ENCODE data around the gene ABHD17C. TPM values are rescaled to one million over a fixed set of nuclear protein-coding genes. Genes with fewer than 3 reads are reported as not detected.

Gene ABHD17C
- total and polyA plus RNA-seq, 2 experiments from 2014 or later: 2.1 to 8.3 TPM

- Histone ChIP-seq H3K79me2 (ENCODE audit: insufficient read depth) (no peaks in the 10 kb centered on the region), H3F3A (ENCODE audit: insufficient read depth) (peaks cover 13% of the 10 kb centered on the region), H3K27ac (no peak overlapping the region), H3K4me1 (ENCODE audit: insufficient read depth) (peaks cover 16% of the 10 kb centered on the region), H3K9me2 (ENCODE audit: insufficient read depth) (no peaks in the 10 kb centered on the region), H3K9ac (no peak overlapping the region), H3K4me3 (no peak overlapping the region), H3K9me3 (ENCODE audit: low read depth) (no peaks in the 10 kb centered on the region), H3K27me3 (replicated peaks; ENCODE audit: insufficient read depth) (no peaks in the 10 kb centered on the region), H2AFZ (peak overlapping the region; percentile 44; the same call in 1 of the 2 replicates), H3K4me2 (ENCODE audit: unreplicated experiment) (no peak overlapping the region), H4K20me1 (ENCODE audit: insufficient read depth) (no peaks in the 10 kb centered on the region), H3K36me3 (ENCODE audit: low read depth) (no peaks in the 10 kb centered on the region)
- no peak for DNase-seq
- TF ChIP-seq EZH2phosphoT487 (IDR thresholded peaks at IDR 0.05; ENCODE audit: insufficient read depth, low read depth) (no peak), EZH2 (IDR thresholded peaks at IDR 0.05; ENCODE audit: insufficient read depth, poor library complexity, severe bottlenecking) (no peak)
- 73 to 87% methylated on average over 6 of the region's 6 CpGs for WGBS, 2 experiments (ENCODE audit: low coverage in 1 of 2, low lambda C conversion rate in 2 of 2, missing lambda C conversion rate in 2 of 2)
- in situ Hi-C loops (cut with MboI): no loop called here
Measured at GRCh38 chr15:80673561-80674244, 21.4 kb upstream of the ABHD17C start.

- no peaks in the 10 kb centered on the region for H4K20me1 ChIP-seq (ENCODE audit: insufficient read depth)
- no peak overlapping the region for H3K4me3 ChIP-seq
- TF ChIP-seq EZH2phosphoT487 (IDR thresholded peaks at IDR 0.05; ENCODE audit: insufficient read depth, low read depth): no peak
- H3F3A ChIP-seq (ENCODE audit: insufficient read depth): peaks cover 13% of the 10 kb centered on the region
- no peak overlapping the region for H3K9ac ChIP-seq
- in situ Hi-C loops (cut with MboI): no loop called here
- no peaks in the 10 kb centered on the region for H3K79me2 ChIP-seq (ENCODE audit: insufficient read depth)
- H2AFZ ChIP-seq: peak overlapping the region; percentile 44; the same call in 1 of the 2 replicates
- no peaks in the 10 kb centered on the region for H3K9me2 ChIP-seq (ENCODE audit: insufficient read depth)
- H3K4me1 ChIP-seq (ENCODE audit: insufficient read depth): peaks cover 16% of the 10 kb centered on the region
- no peaks in the 10 kb centered on the region for H3K9me3 ChIP-seq (ENCODE audit: low read depth)
- no peaks in the 10 kb centered on the region for H3K36me3 ChIP-seq (ENCODE audit: low read depth)
- H3K4me2 ChIP-seq (ENCODE audit: unreplicated experiment): no peak overlapping the region
- DNase-seq: peak; percentile 15
- H3K27me3 ChIP-seq (replicated peaks; ENCODE audit: insufficient read depth): no peaks in the 10 kb centered on the region
- H3K27ac ChIP-seq: no peak overlapping the region
Measured at GRCh38 chr15:80674245-80674614, 20.9 kb upstream of the ABHD17C start.

GRCh38 chr15:80677041-80677440 is 18.1 kb upstream of the ABHD17C start:
- H3K79me2 ChIP-seq (ENCODE audit: insufficient read depth): no peaks in the 10 kb centered on the region
- no peak overlapping the region for H3K4me2 ChIP-seq (ENCODE audit: unreplicated experiment)
- no peaks in the 10 kb centered on the region for H3F3A ChIP-seq (ENCODE audit: insufficient read depth)
- H3K9ac ChIP-seq: no peak overlapping the region
- no peak overlapping the region for H3K4me3 ChIP-seq
- peaks cover 6% of the 10 kb centered on the region; the same call in 1 of the 2 replicates for H3K4me1 ChIP-seq (ENCODE audit: insufficient read depth)
- H3K27me3 ChIP-seq (replicated peaks; ENCODE audit: insufficient read depth): no peaks in the 10 kb centered on the region
- WGBS, 2 experiments (ENCODE audit: low coverage in 1 of 2, low lambda C conversion rate in 2 of 2, missing lambda C conversion rate in 2 of 2): 79 to 83% methylated on average over 2 of the region's 2 CpGs
- no peak for TF ChIP-seq EZH2 (IDR thresholded peaks at IDR 0.05; ENCODE audit: insufficient read depth, poor library complexity, severe bottlenecking)
- no peak for TF ChIP-seq EZH2phosphoT487 (IDR thresholded peaks at IDR 0.05; ENCODE audit: insufficient read depth, low read depth)
- DNase-seq: no peak
- H3K27ac ChIP-seq: no peak overlapping the region
- in situ Hi-C loops (cut with MboI): no loop called here
- no peaks in the 10 kb centered on the region for H4K20me1 ChIP-seq (ENCODE audit: insufficient read depth)
- H3K36me3 ChIP-seq (ENCODE audit: low read depth): no peaks in the 10 kb centered on the region
- H2AFZ ChIP-seq: no peak overlapping the region
- no peaks in the 10 kb centered on the region for H3K9me3 ChIP-seq (ENCODE audit: low read depth)
- no peaks in the 10 kb centered on the region for H3K9me2 ChIP-seq (ENCODE audit: insufficient read depth)

DNA sequence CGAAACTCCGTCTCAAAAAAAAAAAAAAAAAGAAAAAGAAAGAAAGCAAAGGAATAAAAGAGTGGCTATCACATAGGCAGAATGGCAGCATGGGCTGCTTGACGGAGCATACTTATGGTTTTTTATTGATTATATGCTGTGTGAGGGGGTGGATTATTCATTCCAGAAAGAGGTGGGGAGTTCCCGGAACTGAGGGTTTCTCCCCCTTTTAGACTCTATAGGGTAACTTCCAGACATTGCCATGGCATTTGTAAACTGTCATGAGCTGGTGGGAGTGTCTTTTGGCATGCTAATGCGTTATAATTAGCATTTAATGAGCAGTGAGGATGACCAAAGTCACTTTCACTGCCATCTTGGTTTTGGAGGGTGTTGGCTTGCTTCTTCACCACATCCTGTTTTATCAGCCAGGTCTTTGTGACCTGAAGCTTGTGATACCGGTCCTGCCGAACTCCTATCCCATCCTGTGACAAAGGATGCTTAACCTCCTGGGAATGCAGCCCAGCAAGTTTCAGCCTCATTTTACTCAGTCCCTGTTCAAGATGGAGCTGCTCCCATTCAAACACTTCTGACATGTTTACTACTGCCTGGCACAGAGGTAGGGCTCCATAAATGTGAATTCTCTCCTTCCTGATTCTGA is 15.8 kb upstream of the ABHD17C start:
- 77 to 78% methylated on average over 7 of the region's 7 CpGs for WGBS, 2 experiments (ENCODE audit: low coverage in 1 of 2, low lambda C conversion rate in 2 of 2, missing lambda C conversion rate in 2 of 2)
- Histone ChIP-seq H3K27ac (no peak overlapping the region), H3K9ac (no peak overlapping the region), H4K20me1 (ENCODE audit: insufficient read depth) (no peaks in the 10 kb centered on the region), H3K27me3 (replicated peaks; ENCODE audit: insufficient read depth) (no peaks in the 10 kb centered on the region), H3K4me2 (ENCODE audit: unreplicated experiment) (no peak overlapping the region), H3K9me3 (ENCODE audit: low read depth) (no peaks in the 10 kb centered on the region), H3K4me3 (no peak overlapping the region), H2AFZ (no peak overlapping the region), H3K79me2 (ENCODE audit: insufficient read depth) (no peaks in the 10 kb centered on the region), H3F3A (ENCODE audit: insufficient read depth) (no peaks in the 10 kb centered on the region), H3K4me1 (ENCODE audit: insufficient read depth) (peaks cover 1% of the 10 kb centered on the region; the same call in 1 of the 2 replicates), H3K9me2 (ENCODE audit: insufficient read depth) (no peaks in the 10 kb centered on the region), H3K36me3 (ENCODE audit: low read depth) (no peaks in the 10 kb centered on the region)
- TF ChIP-seq EZH2 (IDR thresholded peaks at IDR 0.05; ENCODE audit: insufficient read depth, poor library complexity, severe bottlenecking) (no peak), EZH2phosphoT487 (IDR thresholded peaks at IDR 0.05; ENCODE audit: insufficient read depth, low read depth) (no peak)
- no peak for DNase-seq
- in situ Hi-C loops (cut with MboI): no loop called here

All from GM23248 (cell line).